GM12878 (cell line): ENCODE results near the gene CAPN10. TPM values are rescaled to one million over a fixed set of nuclear protein-coding genes. Genes with fewer than 3 reads are reported as not detected.

Source experiments
- ATAC-seq: fragments of 200-7000 bp; cut with Tn5 transposase; 3 replicates; pipeline ENCODE4 v1.9.1; 2020; ENCODE audit warnings: mild to moderate bottlenecking, moderate library complexity
- BruUV-seq: library from RNA; stranded (reverse); fragments of 400-500 nt; replicated peaks from 2 replicates; lab custom pipeline; 2021; lab: Mats Ljungman, UMichigan
- CTCF ChIA-PET: fragments of 300-600 bp; sonication (Branson Sonifier 250); formaldehyde crosslinking; extraction: SDS; loops from one replicate; lab custom pipeline; 2021; ENCODE audit warnings: inconsistent platforms; lab: Yijun Ruan, JAX
- POLR2A ChIA-PET: fragments of 350-600 bp; formaldehyde crosslinking; extraction: SDS; loops from one replicate; lab custom pipeline; 2021; ENCODE audit warnings: inconsistent platforms; lab: Charles Lee
- RAD21 ChIA-PET: fragments of 300-600 bp; sonication (Branson Sonifier 250); formaldehyde crosslinking; loops from one replicate; lab custom pipeline; 2023; ENCODE audit warnings: antibody characterized with exemption; ENCODE audit not compliant: unreplicated experiment; lab: Charles Lee
- SMC1A ChIA-PET: fragments of 300-600 bp; sonication (Branson Sonifier 250); formaldehyde crosslinking; loops from one replicate; lab custom pipeline; 2023; ENCODE audit not compliant: unreplicated experiment, uncharacterized antibody; lab: Charles Lee
- DNase-seq: peaks from one replicate; pipeline ENCODE4 v3.0.0-alpha.2; 2011; ENCODE audit warnings: low read depth, low spot score
- FAIRE-seq: peaks from 3 replicates; lab custom pipeline; 2011; peaks lifted over from hg19 to GRCh38; lab: Jason Lieb, UNC
- H2AFZ ChIP-seq: 2 replicates; pipeline ENCODE4 v1.6.0; 2011; ENCODE audit warnings: low read depth, low read length, control low read depth; ENCODE audit not compliant: control insufficient read depth
- H3K27ac ChIP-seq: 2 replicates; pipeline ENCODE4 v1.5.1; 2011; ENCODE audit warnings: control low read depth; ENCODE audit not compliant: control insufficient read depth, insufficient read depth
- H3K27me3 ChIP-seq, 2 experiments: replicated peaks in 1 of 2; 2 replicates each; pipeline versions ENCODE4 v1.6.0 to v1.6.1; 2011; ENCODE audit warnings: low read length in 1 of 2; ENCODE audit not compliant: control insufficient read depth in 2 of 2, insufficient read depth in 2 of 2
- H3K36me3 ChIP-seq, 2 experiments: 2 replicates each; pipeline ENCODE4 v1.5.1; 2011; ENCODE audit warnings: low read length in 1 of 2; ENCODE audit not compliant: control insufficient read depth in 2 of 2, insufficient read depth in 2 of 2
- H3K4me1 ChIP-seq: 2 replicates; pipeline ENCODE4 v1.6.1; 2011; ENCODE audit warnings: mild to moderate bottlenecking, low read length, moderate library complexity, mixed read lengths; ENCODE audit not compliant: control insufficient read depth, insufficient read depth
- H3K4me2 ChIP-seq: 2 replicates; pipeline ENCODE4 v1.6.0; 2011; ENCODE audit warnings: control low read depth; ENCODE audit not compliant: control insufficient read depth, insufficient read depth
- H3K4me3 ChIP-seq: fragments of 200-600 bp; sonication (generic); 2 replicates; pipeline ENCODE4 v1.5.1; 2016
- H3K79me2 ChIP-seq: 2 replicates; pipeline ENCODE4 v1.6.0; 2011; ENCODE audit warnings: low read length; ENCODE audit not compliant: control insufficient read depth, insufficient read depth
- H3K9ac ChIP-seq: 2 replicates; pipeline ENCODE4 v1.8.0; 2011; ENCODE audit warnings: low read length, control low read depth, mixed read lengths; ENCODE audit not compliant: control insufficient read depth, insufficient read depth
- H3K9me3 ChIP-seq: replicated peaks from 3 replicates; pipeline ENCODE4 v1.5.1; 2011; ENCODE audit warnings: mild to moderate bottlenecking, low read length; ENCODE audit not compliant: control insufficient read depth, insufficient read depth
- H4K20me1 ChIP-seq: 2 replicates; pipeline ENCODE4 v1.6.0; 2011; ENCODE audit not compliant: control insufficient read depth, insufficient read depth
- FOXM1 ChIP-seq: IDR thresholded peaks from 2 replicates; pipeline ENCODE4 v1.6.1; 2012; ENCODE audit warnings: low read depth, mild to moderate bottlenecking, inconsistent platforms, low read length, moderate library complexity
- MEF2B ChIP-seq: fragments of 450-650 bp; IDR thresholded peaks from 2 replicates; pipeline ENCODE4 v1.6.1; 2018; ENCODE audit warnings: mild to moderate bottlenecking, moderate library complexity; ENCODE audit not compliant: partially characterized antibody, poor library complexity, severe bottlenecking
- MLLT1 ChIP-seq: fragments of 450-650 bp; IDR thresholded peaks from 2 replicates; pipeline ENCODE4 v1.6.1; 2016; ENCODE audit warnings: mild to moderate bottlenecking
- SIX5 ChIP-seq: IDR thresholded peaks from 2 replicates; pipeline ENCODE4 v1.6.1; 2011; ENCODE audit warnings: mild to moderate bottlenecking, low read depth, low read length, moderate library complexity; ENCODE audit not compliant: severe bottlenecking
- ZNF592 ChIP-seq: fragments of 450-650 bp; IDR thresholded peaks from 2 replicates; pipeline ENCODE4 v1.6.1; 2017; ENCODE audit warnings: mild to moderate bottlenecking, moderate library complexity
- WGBS: methylation state at CpG from one replicate; pipeline ENCODE4 v1.1.6; 2016; ENCODE audit warnings: low lambda C conversion rate; ENCODE audit not compliant: insufficient replicate concordance, insufficient coverage; ENCODE audit errors: missing lambda C conversion rate; 5-methylcytosine and 5-hydroxymethylcytosine counted together
- in situ Hi-C: fragments of 300-500 bp; cut with MboI; formaldehyde crosslinking; loops from 9 replicates; pipeline ENCODE4 v1.14.3; 2018; ENCODE audit warnings: mixed read lengths
- intact Hi-C: fragments of 100-400 bp; cut with micrococcal nuclease; formaldehyde crosslinking; loops from one replicate; pipeline ENCODE4 v1.14.2; 2022; ENCODE audit not compliant: unreplicated experiment
- polyA plus RNA-seq, 11 experiments: library from polyadenylated mRNA; depleted of rRNA in 4 of 11; unstranded in 6 of 11; stranded (reverse) in 5 of 11; fragments of >200 nt; fragmentation: Nextera tagmentation in 4 of 11; fragmentation: Illumina TruSeq in 1 of 11; extraction: Ambion mirVana in 4 of 11; extraction: Trizol in 1 of 11; gene quantifications; 1 replicate in 1 of 11; 2 replicates in 10 of 11; pipeline versions ENCODE4 v1.2.1 to v1.2.3, GENCODE V29; 2011 to 2016; ENCODE audit warnings: inconsistent platforms in 2 of 11, missing spikeins in 2 of 11, low read depth in 1 of 11
- total RNA-seq, 4 experiments: library from RNA; depleted of rRNA in 3 of 4; stranded (reverse); fragments of >200 nt in 3 of 4; fragmentation: Illumina TruSeq in 1 of 4; extraction: Trizol in 1 of 4; gene quantifications; 2 replicates each; pipeline versions ENCODE4 v1.2.1 to v1.2.3, GENCODE V29; 2013 to 2021
- TF ChIP-seq, protein P1 (sequence below): IDR thresholded peaks from 2 replicates; pipeline ENCODE4 v1.6.1; 2012; ENCODE audit warnings: low read depth, low read length, improper control_type of control experiment
- TF ChIP-seq, protein P2 (sequence below): fragments of 450-650 bp; IDR thresholded peaks from 2 replicates; pipeline ENCODE4 v1.6.1; 2018; ENCODE audit warnings: borderline replicate concordance, mild to moderate bottlenecking; ENCODE audit not compliant: partially characterized antibody

CAPN10 gene
- total and polyA plus RNA-seq, 10 of the 15 experiments (the other 5 are each of a cell fraction or from before 2014, with no cell fraction given), result 0.37 to 40.6 (median 17.5) TPM

DNA sequence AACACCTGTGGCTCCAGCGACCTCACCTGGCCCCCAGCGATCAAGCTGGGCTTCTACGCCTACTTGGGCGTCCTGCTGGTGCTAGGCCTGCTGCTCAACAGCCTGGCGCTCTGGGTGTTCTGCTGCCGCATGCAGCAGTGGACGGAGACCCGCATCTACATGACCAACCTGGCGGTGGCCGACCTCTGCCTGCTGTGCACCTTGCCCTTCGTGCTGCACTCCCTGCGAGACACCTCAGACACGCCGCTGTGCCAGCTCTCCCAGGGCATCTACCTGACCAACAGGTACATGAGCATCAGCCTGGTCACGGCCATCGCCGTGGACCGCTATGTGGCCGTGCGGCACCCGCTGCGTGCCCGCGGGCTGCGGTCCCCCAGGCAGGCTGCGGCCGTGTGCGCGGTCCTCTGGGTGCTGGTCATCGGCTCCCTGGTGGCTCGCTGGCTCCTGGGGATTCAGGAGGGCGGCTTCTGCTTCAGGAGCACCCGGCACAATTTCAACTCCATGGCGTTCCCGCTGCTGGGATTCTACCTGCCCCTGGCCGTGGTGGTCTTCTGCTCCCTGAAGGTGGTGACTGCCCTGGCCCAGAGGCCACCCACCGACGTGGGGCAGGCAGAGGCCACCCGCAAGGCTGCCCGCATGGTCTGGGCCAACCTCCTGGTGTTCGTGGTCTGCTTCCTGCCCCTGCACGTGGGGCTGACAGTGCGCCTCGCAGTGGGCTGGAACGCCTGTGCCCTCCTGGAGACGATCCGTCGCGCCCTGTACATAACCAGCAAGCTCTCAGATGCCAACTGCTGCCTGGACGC, 43.6 kb downstream of the CAPN10 start:
- H3K36me3 ChIP-seq, result no peaks in the 10 kb centered on the region
- ATAC-seq (no peak), FAIRE-seq (no peak), DNase-seq (no peak)
- no peak overlapping the region for H3K4me2 ChIP-seq
- no peak overlapping the region for H3K9ac ChIP-seq
- in situ Hi-C loops, result no loop called here
- ChIA-PET RAD21 (interaction anchor here (1.7 kb wide), 1 partner anchor 116 kb away, joined by 8 read pairs; no protein-coding TSS in a partner anchor), CTCF (no interaction called here), POLR2A (no interaction called here), SMC1A (no interaction called here)
- 84% methylated on average over 49 of the region's 50 CpGs for WGBS
- no peaks in the 10 kb centered on the region for H4K20me1 ChIP-seq
- H3K27ac ChIP-seq, result no peak overlapping the region
- intact Hi-C loops, result no loop called here
- H3K9me3 ChIP-seq, result peaks cover 2% of the 10 kb centered on the region; the same call in 1 of the 3 replicates
- no peaks in the 10 kb centered on the region for H3K27me3 ChIP-seq
- H3K4me3 ChIP-seq, result no peak overlapping the region
- no TSS peak for BruUV-seq
- no peak overlapping the region for H2AFZ ChIP-seq
- H3K79me2 ChIP-seq, result no peaks in the 10 kb centered on the region
- H3K4me1 ChIP-seq, result peaks cover 10% of the 10 kb centered on the region
- TF ChIP-seq SIX5, result no peak
- TF ChIP-seq, protein P1, sequence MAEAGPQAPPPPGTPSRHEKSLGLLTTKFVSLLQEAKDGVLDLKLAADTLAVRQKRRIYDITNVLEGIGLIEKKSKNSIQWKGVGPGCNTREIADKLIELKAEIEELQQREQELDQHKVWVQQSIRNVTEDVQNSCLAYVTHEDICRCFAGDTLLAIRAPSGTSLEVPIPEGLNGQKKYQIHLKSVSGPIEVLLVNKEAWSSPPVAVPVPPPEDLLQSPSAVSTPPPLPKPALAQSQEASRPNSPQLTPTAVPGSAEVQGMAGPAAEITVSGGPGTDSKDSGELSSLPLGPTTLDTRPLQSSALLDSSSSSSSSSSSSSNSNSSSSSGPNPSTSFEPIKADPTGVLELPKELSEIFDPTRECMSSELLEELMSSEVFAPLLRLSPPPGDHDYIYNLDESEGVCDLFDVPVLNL, result no peak
- TF ChIP-seq ZNF592, result no peak
- no peak for TF ChIP-seq MEF2B
- TF ChIP-seq, protein P2, sequence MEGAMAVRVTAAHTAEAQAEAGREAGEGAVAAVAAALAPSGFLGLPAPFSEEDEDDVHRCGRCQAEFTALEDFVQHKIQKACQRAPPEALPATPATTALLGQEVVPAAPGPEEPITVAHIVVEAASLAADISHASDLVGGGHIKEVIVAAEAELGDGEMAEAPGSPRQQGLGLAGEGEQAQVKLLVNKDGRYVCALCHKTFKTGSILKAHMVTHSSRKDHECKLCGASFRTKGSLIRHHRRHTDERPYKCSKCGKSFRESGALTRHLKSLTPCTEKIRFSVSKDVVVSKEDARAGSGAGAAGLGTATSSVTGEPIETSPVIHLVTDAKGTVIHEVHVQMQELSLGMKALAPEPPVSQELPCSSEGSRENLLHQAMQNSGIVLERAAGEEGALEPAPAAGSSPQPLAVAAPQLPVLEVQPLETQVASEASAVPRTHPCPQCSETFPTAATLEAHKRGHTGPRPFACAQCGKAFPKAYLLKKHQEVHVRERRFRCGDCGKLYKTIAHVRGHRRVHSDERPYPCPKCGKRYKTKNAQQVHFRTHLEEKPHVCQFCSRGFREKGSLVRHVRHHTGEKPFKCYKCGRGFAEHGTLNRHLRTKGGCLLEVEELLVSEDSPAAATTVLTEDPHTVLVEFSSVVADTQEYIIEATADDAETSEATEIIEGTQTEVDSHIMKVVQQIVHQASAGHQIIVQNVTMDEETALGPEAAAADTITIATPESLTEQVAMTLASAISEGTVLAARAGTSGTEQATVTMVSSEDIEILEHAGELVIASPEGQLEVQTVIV, result no peak
- no peak for TF ChIP-seq MLLT1
- no peak for TF ChIP-seq FOXM1
